Upper lobe of right lung (tissue), 1 donor: ENCODE measurements around the gene GLTP. TPM values are rescaled to one million over a fixed set of nuclear protein-coding genes. Genes with fewer than 3 reads are reported as not detected.

ENCODE experiments used
- ATAC-seq: fragments of 200-7000 bp; cut with Tn5 transposase; one replicate; pipeline ENCODE4 v1.9.1; 2020; ENCODE audit warnings: mild to moderate bottlenecking, moderate library complexity
- DNase-seq: peaks from one replicate; pipeline ENCODE4 v3.0.0-alpha.2; 2020
- H3K27ac ChIP-seq: fragments of 200-600 bp; one replicate; pipeline ENCODE4 v1.8.0; 2022
- H3K27me3 ChIP-seq: fragments of 200-600 bp; one replicate; pipeline ENCODE4 v1.8.0; 2022; ENCODE audit warnings: mild to moderate bottlenecking
- H3K36me3 ChIP-seq: fragments of 200-600 bp; one replicate; pipeline ENCODE4 v1.8.0; 2022
- H3K4me1 ChIP-seq: fragments of 200-600 bp; one replicate; pipeline ENCODE4 v1.8.0; 2022
- H3K4me3 ChIP-seq: fragments of 200-600 bp; one replicate; pipeline ENCODE4 v1.8.0; 2022; ENCODE audit warnings: mild to moderate bottlenecking
- H3K9me3 ChIP-seq: fragments of 200-600 bp; one replicate; pipeline ENCODE4 v1.8.0; 2022
- intact Hi-C: fragments of 100-400 bp; cut with DNase I; formaldehyde crosslinking; loops from one replicate; pipeline ENCODE4 v1.11.0; 2022
- microRNA-seq: library from miRNA; unstranded; fragments of <30 nt; microRNA quantifications from one replicate; pipeline ENCODE4 v1.2.0, GENCODE V29; 2020; ENCODE audit warnings: borderline microRNAs expressed
- total RNA-seq: library from RNA; stranded (reverse); fragmentation: NEBNext Ultra II Directional; extraction: Animal tissue kit (Norgen Biotek cat#: 25700); gene quantifications from one replicate; pipeline ENCODE4 v1.2.1, GENCODE V29; 2021
- TF ChIP-seq, protein P1 (sequence below): fragments of 200-600 bp; IDR thresholded peaks from one replicate; pipeline ENCODE4 v1.8.0; 2022; ENCODE audit warnings: antibody characterized with exemption
- donor health status: DM: no; HTN: yes; CAD: no; lungs with severe emphysema.

GLTP gene
- total RNA-seq, 1 donor from 2014 or later: 44.0 TPM

DNA sequence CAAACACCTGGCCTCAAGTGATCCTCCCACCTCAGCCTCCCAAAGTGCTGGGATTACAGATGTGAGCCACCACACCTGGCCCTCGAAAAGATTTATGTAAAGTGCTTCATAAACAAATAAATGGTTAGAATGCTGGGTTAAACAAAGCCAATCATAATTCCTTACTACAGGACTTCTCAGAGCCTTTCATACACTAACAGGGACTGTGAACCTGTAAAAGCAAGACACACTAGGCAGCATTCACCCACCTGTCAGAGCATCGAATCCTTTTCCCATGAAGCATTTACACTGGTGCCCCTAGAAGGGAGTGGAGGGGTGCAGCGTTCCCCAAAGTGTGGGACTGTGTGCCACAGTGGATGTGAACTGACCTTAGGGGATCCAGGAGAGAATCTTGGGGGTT lies 76.7 kb downstream of the GLTP start:
- Histone ChIP-seq H3K27me3 (no peaks in the 10 kb centered on the region), H3K9me3 (no peaks in the 10 kb centered on the region), H3K27ac (no peak overlapping the region), H3K36me3 (no peaks in the 10 kb centered on the region), H3K4me3 (no peak overlapping the region), H3K4me1 (no peaks in the 10 kb centered on the region)
- DNase-seq: no peak
- TF ChIP-seq, protein P1, sequence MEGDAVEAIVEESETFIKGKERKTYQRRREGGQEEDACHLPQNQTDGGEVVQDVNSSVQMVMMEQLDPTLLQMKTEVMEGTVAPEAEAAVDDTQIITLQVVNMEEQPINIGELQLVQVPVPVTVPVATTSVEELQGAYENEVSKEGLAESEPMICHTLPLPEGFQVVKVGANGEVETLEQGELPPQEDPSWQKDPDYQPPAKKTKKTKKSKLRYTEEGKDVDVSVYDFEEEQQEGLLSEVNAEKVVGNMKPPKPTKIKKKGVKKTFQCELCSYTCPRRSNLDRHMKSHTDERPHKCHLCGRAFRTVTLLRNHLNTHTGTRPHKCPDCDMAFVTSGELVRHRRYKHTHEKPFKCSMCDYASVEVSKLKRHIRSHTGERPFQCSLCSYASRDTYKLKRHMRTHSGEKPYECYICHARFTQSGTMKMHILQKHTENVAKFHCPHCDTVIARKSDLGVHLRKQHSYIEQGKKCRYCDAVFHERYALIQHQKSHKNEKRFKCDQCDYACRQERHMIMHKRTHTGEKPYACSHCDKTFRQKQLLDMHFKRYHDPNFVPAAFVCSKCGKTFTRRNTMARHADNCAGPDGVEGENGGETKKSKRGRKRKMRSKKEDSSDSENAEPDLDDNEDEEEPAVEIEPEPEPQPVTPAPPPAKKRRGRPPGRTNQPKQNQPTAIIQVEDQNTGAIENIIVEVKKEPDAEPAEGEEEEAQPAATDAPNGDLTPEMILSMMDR: no peak
- intact Hi-C loops: no loop called here
- ATAC-seq: no peak

DNA sequence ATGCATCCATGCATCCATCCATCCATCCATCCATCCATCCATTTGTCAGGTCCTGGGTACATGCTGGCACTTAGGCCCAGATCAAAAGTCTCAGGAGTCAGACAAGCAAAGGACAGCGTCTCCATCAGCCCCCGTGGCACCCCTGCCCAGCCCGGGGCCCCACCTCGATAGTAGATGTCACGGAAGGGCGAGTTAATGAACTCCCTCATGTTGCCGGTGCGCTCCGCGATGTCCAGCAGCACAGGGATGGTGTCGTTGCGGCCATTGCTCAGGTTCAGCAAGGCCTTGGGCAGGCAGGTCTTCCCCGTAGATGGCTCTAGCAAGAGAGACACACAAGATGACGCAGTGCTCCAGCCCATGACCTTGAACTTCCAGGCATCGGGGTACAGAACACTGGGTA lies 77.5 kb downstream of the GLTP start:
- no peak for ATAC-seq
- H3K4me1 ChIP-seq: no peaks in the 10 kb centered on the region
- H3K27me3 ChIP-seq: no peaks in the 10 kb centered on the region
- H3K36me3 ChIP-seq: no peaks in the 10 kb centered on the region
- DNase-seq: no peak
- intact Hi-C loops: no loop called here
- no peaks in the 10 kb centered on the region for H3K9me3 ChIP-seq
- H3K4me3 ChIP-seq: no peak overlapping the region
- TF ChIP-seq, protein P1: no peak
- H3K27ac ChIP-seq: no peak overlapping the region

Small RNA genes lying within 50 kb of the gene (microRNA-seq; reads per million reads assigned to microRNA genes)
- gene MIR4497: not detected

Other genes starting within 250 kb of the GLTP start
- 6.2 TPM for gene FAM222A, start 166.7 kb downstream of the GLTP start, total RNA-seq
- 4.5 TPM for gene TRPV4, start 47.1 kb downstream of the GLTP start, total RNA-seq
- 16.5 TPM for gene TCHP, start 19.7 kb upstream of the GLTP start, total RNA-seq
- 52.1 TPM for gene GIT2, start 115.8 kb upstream of the GLTP start, total RNA-seq
- 54.0 TPM for gene ANKRD13A, start 118.9 kb upstream of the GLTP start, total RNA-seq
- gene C12orf76, start 168.0 kb upstream of the GLTP start, total RNA-seq: 25.0 TPM
- gene IFT81, start 243.8 kb upstream of the GLTP start, total RNA-seq: 7.3 TPM